Chondrocyte (in vitro differentiated cells): ENCODE data around the gene PAX5. TPM values are rescaled to one million over a fixed set of nuclear protein-coding genes. Genes with fewer than 3 reads are reported as not detected.

Experiments
- DNase-seq: peaks from one replicate; pipeline ENCODE4 v3.0.0; 2021; ENCODE audit warnings: mixed read lengths, low spot score
- H3K27ac Mint-ChIP-seq: one replicate; pipeline ENCODE4 v1.8.0; 2021; ENCODE audit warnings: mild to moderate bottlenecking, moderate library complexity, mixed read lengths; ENCODE audit not compliant: unreplicated experiment
- H3K27me3 Mint-ChIP-seq: 2 replicates; pipeline ENCODE4 v1.8.0; 2021; ENCODE audit warnings: low read depth, mixed read lengths
- H3K36me3 Mint-ChIP-seq: 2 replicates; pipeline ENCODE4 v1.8.0; 2021; ENCODE audit warnings: low read depth, mixed read lengths
- H3K4me1 Mint-ChIP-seq: 2 replicates; pipeline ENCODE4 v1.8.0; 2021; ENCODE audit warnings: low read depth, mild to moderate bottlenecking, mixed read lengths
- H3K4me3 Mint-ChIP-seq: one replicate; pipeline ENCODE4 v1.8.0; 2021; ENCODE audit warnings: mild to moderate bottlenecking, moderate library complexity, mixed read lengths; ENCODE audit not compliant: unreplicated experiment
- H3K9me3 Mint-ChIP-seq: 2 replicates; pipeline ENCODE4 v1.8.0; 2021; ENCODE audit warnings: low read depth, mixed read lengths
- CTCF ChIP-seq: fragments of 200-600 bp; sonication (generic); IDR thresholded peaks from 2 replicates; pipeline ENCODE4 v1.5.0; 2021; ENCODE audit warnings: antibody characterized with exemption, mild to moderate bottlenecking, moderate library complexity
- total RNA-seq: library from RNA; stranded (reverse); gene quantifications from 3 replicates; pipeline ENCODE4 v1.2.1, GENCODE V29; 2021

PAX5 gene
- total RNA-seq, 1 donor from 2014 or later: not detected

GRCh38 chr9:37038302-37038942, 4.4 kb upstream of the PAX5 start:
- H3K4me3 Mint-ChIP-seq: no peak overlapping the region
- H3K27ac Mint-ChIP-seq: no peak overlapping the region
- no peak for TF ChIP-seq CTCF
- no peak for DNase-seq
- peaks cover 82% of the 10 kb centered on the region for H3K27me3 Mint-ChIP-seq
- peaks cover 32% of the 10 kb centered on the region for H3K4me1 Mint-ChIP-seq
- no peaks in the 10 kb centered on the region for H3K9me3 Mint-ChIP-seq
- H3K36me3 Mint-ChIP-seq: peaks cover 7% of the 10 kb centered on the region

GRCh38 chr9:37037503-37038301, 3.6 kb upstream of the PAX5 start:
- DNase-seq: no peak
- no peak overlapping the region for H3K27ac Mint-ChIP-seq
- H3K27me3 Mint-ChIP-seq: peaks cover 81% of the 10 kb centered on the region
- peak overlapping the region; percentile 78 for H3K4me3 Mint-ChIP-seq
- peaks cover 32% of the 10 kb centered on the region for H3K4me1 Mint-ChIP-seq
- H3K9me3 Mint-ChIP-seq: no peaks in the 10 kb centered on the region
- peaks cover 7% of the 10 kb centered on the region for H3K36me3 Mint-ChIP-seq
- TF ChIP-seq CTCF: no peak

- Mint-ChIP-seq H3K27me3 (peaks cover 81% of the 10 kb centered on the region), H3K4me3 (peak overlapping the region; percentile 78), H3K27ac (no peak overlapping the region), H3K4me1 (peaks cover 32% of the 10 kb centered on the region), H3K36me3 (peaks cover 7% of the 10 kb centered on the region), H3K9me3 (no peaks in the 10 kb centered on the region)
- peak; percentile 22 for TF ChIP-seq CTCF
- DNase-seq: no peak
Measured at GRCh38 chr9:37036776-37037502, 2.9 kb upstream of the PAX5 start.

- Mint-ChIP-seq H3K4me3 (peak overlapping the region; percentile 78), H3K27me3 (peaks cover 81% of the 10 kb centered on the region), H3K4me1 (peaks cover 32% of the 10 kb centered on the region), H3K27ac (no peak overlapping the region), H3K9me3 (no peaks in the 10 kb centered on the region), H3K36me3 (peaks cover 7% of the 10 kb centered on the region)
- no peak for TF ChIP-seq CTCF
- DNase-seq: no peak
Measured at GRCh38 chr9:37036371-37036775, 2.3 kb upstream of the PAX5 start.
